Peyer's patch (tissue), 4 donors: ENCODE data around the gene SEMA4A.

Experiments
- CTCF ChIP-seq, 6 experiments: fragments of 450-650 bp in 4 of 6; fragments of 200-600 bp in 2 of 6; sonication (generic) in 1 of 6; IDR thresholded peaks; one replicate each; pipeline ENCODE4 v1.5.1; 2017 to 2019; ENCODE audit warnings: antibody characterized with exemption in 6 of 6, mild to moderate bottlenecking in 3 of 6, moderate library complexity in 1 of 6
- POLR2A ChIP-seq, 2 donors: fragments of 450-650 bp; IDR thresholded peaks; one replicate each; pipeline ENCODE4 v1.5.1; 2017; ENCODE audit warnings: antibody characterized with exemption in 2 of 2, mild to moderate bottlenecking in 2 of 2, moderate library complexity in 2 of 2

- TF ChIP-seq CTCF (IDR thresholded peaks at IDR 0.05) = no peak
- no peak for TF ChIP-seq POLR2A (IDR thresholded peaks at IDR 0.05)
Measured at GRCh38 chr1:156117414-156118176, 35.8 kb upstream of the SEMA4A start.
